Measurements from ENCODE around the gene MFSD6L.
A peak's percentile ranks its signal among the peaks of the same experiment; 100 is the strongest.

MFSD6L gene

DNA sequence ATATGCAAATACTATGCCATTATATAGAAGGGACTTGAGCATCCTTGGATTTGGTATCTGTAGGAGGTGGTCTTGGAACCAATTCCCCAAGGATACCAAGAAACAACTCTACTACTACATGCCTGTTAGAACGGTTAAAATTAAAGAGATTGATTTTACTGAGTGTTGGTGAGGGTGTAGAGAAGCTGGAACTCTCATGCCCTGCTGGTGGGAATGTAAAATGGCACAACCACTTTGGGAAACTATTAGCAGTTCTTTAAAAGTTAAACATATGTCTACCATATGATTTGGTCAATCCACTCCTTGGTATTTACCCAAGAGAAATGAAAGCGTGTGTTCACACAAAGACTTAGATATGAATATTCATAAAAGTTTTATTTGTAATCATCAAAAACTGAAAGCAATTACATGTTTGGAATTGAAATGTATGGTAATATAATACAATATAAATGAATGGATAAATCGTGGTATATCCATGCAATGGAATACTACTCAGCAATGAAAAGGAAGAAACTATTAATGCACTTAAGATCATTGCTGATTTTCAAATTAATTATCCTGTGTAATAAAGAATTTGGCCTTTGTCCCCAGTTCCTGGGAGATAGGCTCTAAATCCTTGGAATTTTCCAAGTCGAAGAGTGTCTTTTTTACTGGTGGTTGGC lies 7.8 kb downstream of the MFSD6L start:
- DNase-seq: no peak

DNA sequence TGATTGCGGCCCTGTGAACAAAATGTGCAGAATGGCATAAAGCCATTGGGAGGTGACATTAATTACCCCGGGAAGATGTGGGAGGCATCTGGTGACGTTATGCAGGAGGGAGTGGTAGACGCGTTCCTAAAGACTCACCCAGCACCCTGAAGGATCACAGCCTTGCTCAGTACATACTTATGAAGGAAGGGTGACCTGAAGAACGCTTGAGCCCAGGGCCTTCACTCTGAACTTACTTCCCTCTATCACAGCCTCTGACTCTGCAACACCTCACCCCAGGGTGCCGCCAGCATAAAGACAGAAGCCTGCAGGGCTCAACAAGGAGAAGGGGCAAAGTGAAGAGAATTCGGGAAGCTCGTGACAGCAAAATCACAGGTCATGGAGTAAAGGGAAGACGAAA lies 9.4 kb downstream of the MFSD6L start:
- DNase-seq: no peak

DNA sequence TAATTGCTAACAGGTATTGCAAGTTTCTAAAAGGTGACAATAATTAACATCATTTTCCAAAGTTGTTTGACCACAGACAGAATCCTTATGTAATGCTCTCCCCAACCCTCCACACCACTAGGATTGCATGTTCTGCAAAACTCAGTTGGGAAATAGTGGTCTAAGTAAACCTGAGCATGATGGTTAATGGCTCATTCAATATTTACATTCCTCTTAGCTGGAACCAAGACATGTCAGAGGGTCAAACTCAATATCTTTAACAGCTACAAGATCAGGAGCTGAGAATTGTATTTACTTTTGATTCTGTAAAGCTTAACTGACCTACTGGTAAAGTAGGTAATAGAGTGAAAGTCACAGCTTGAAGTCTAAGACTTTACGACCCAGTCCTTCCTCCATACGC lies 10.2 kb downstream of the MFSD6L start:
- no peak for DNase-seq

DNA sequence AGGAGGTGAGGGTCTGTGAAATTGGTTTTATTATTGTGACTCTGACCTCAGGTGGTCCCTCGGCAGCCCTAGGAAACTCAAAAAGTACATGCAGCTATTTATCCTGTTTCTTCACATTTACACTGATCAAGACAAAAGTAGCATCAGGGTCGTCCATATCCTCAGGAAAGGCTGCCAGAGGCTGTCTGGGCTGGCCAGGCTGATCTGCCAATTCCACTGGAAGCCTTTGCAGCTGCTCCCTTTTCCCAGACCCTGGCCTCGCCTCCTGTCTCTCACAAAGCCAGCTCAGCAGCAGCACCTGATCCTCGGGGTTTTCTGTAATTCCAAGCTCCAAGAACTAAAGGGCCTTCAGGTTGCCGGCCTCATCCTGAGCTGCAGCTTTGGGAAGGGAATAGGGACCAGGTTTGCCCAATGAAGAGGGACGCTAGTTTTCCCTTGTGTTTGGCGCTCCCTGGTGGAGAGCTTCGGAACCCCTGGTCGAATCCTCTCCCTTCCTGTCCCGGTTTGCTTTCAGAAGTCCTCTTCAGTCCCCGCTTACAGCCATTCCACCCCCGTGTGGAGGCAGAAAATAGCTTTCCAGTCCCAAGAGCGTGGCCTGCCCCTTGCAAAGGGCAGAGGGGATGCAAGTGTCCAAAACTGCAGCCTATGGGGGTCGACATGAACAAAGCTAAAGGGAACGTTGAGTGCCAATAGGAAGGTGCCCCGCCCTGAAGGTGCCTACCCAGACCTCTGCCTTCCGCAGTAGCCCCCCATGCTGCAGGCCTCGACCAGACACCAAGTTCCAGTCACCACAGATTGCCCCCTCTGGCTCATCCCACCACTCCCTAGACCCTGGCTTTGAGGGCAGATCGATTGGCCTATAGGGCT lies 13.4 kb downstream of the MFSD6L start:
- peak; percentile 57 for DNase-seq

DNA sequence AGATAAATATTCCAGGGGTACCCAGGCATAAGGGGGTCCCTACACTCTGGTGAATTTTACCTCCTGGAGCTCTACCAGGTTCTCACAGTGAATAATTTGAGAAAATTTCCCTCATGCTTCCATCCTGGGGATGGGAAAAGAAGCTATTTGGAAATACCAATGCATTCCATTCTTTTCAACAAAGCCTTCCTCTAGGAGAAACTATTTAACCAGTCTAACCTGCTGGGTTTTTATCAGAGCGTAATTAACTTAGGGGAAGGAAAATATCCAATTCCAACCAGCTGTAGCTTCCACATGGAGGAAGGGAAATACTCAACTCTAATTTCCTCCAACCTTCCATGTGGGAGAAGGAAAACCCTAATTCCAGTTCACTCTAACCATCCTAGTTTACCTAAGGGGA lies 17.0 kb downstream of the MFSD6L start:
- DNase-seq: no peak

DNA sequence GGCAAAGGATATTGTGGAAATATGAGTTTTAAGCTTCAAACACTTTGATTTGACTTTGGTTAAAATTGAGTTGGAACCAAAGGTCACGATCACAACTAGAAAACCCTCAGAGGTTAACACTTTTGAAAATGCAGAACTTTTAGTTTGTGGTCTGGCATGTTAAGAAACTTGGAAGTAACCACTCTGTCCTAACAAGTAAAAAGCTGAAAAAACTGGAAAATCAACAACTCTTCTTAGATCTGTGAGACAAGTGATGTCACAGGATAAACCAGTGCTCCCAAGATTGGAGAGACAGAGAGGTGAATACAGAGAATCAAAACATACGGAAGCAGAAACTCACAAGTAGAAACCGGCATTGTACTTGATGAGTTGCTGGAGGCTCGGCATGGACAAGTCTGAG lies 17.4 kb downstream of the MFSD6L start:
- DNase-seq: no peak

DNA sequence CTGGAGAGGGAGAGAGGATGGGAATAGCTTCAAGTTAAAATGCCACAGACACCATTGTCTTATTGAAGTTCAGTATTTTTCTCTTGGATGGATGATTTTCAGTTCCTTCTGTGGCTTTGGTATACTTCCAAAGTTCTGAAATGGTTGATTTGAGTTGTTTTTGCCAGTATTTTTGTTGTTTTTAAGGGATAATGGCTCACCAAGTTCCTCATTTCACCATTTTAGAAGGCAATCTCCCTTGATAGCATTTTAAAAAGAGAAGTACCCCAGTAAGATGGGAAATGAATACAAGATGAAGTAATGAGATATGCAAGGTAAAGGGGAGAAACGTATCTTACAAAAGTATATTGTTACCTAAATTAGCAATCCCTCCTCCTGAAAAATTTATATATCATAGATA lies 22.3 kb downstream of the MFSD6L start:
- no peak for DNase-seq

DNA sequence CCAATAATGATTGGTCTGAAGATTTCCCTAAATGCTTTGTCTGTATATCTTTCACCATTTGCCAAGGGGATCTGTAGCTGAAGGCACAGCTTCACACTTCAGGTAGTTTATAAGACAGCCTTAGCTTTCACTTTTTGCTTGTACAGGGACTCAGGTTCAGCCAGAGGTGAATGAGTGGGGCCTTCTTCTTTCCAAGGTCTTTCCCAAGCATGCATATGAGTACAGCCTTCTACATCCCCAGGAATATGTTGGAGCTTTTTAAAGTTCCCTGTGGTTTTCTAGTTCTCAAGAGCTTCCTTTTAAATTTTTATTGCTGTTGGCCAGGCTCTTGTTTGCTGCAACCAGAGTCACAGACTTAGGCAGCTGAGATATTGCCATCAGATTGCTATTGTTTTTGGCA lies 22.9 kb downstream of the MFSD6L start:
- no peak for DNase-seq

DNA sequence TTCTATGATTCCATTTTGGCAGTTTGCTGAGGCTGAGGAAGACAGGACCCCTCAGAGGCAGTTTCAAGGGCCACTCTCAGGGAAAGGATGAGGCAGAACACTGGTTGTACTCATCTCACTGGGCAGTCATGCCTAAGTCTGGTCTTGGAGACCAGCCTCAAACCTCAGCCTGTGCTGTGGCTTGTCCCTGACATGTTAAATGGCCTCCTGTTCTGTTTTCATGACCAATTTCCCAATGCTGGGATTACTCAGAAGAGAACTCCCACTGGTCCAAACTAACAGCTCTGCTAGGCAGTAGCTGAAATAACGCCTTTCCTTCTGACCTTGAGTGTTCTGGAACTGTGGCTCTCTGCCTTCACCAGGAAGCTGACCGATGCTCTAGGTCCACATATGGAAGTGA lies 32.4 kb downstream of the MFSD6L start:
- no peak for DNase-seq

DNA sequence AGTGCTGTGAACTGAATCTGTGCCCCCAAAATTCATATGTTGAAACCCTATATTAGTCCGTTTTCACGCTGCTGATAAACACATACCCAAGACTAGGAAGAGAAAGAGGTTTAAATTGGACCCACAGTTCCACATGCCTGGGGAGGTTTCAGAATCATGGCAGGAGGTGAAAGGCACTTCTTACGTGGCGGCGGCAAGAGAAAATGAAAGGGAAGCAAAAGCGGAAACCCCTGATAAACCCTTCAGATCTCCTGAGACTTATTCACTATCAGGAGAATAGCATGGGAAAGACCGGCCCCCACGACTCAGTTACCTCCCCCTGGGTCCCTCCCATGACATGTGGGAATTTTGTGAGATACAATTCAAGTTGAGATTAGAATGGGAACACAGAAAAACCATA lies 37.2 kb downstream of the MFSD6L start:
- DNase-seq: no peak

DNA sequence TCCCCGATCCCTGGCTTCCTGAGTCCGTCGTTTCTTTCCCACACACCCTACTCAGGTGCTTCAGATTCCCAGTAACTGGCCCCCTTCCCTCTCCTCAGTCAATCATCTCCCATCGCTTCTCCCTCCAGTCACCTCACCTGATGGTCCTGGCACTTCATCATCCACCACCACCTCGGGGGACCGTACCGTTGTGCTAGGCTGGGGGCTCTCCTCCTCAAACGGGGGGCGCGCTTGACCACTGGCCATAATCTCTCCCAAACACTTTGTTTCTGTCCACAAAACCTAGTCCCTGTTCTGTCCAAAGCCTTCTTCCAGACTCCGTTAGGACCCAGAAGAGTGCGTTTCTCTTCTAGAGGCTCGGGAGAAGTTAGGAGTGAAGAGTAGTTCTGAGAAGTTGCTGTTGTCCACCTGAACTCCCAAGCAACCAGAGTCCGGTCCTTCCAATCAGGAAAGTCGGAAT lies 41.0 kb downstream of the MFSD6L start, which contains the start of gene SPDYE4:
TSS of gene SPDYE4 (minus strand) at position 410 of the 460 bp plus-strand sequence. CDS start at position 246, 164 bp downstream.
- DNase-seq: no peak

DNA sequence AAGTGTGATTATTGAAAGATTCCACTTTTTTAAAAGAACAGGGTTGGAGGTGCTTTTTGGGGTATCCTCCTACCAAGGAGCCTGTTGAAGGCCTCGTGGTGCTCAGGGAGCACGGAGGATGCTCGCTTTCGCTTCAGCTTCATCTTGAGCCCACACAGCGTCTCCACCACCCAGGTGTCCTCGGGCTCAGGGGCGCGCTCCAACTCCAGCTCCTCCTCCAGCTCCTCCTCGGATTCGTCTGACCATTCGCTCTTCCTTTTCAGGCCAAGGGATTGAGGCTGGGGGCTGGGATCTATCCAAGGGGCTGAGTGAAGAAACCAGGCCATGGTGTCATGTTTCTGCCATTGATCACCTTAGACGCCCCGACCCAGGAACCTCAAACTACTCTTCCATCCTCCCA lies 42.0 kb downstream of the MFSD6L start:
- DNase-seq: no peak

DNA sequence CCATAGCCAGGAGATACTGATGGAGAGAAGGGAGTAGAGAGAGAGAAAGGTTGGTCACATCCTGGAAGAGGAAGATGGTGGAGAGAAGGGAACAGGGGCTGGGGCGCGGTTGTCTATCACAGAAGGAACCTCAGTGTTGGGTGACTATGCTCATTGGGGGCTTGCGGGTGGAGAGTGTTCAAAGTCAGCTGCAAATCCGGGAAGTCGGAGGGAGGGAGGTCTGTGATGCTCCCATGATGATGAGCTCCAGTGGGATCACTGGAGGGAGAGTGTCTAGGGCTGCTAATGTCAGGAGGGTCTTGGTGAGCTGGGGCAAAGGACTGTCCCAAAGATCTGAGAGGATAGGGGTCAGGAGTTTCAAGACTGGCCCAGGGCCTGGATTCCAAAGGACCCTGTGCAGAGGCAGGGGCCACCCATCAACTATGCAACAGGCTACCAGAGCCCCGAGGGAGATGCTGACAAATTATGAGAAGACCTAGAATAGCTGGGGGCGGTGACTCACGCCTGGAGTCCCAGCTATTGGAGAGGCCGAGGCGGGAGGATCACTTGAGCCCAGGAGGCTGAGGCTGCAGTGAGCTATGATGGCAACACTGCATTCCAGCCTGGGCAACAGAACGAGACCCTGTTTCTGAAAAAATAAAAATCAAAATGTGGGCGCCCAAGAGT lies 43.4 kb downstream of the MFSD6L start:
- no peak for DNase-seq

DNA sequence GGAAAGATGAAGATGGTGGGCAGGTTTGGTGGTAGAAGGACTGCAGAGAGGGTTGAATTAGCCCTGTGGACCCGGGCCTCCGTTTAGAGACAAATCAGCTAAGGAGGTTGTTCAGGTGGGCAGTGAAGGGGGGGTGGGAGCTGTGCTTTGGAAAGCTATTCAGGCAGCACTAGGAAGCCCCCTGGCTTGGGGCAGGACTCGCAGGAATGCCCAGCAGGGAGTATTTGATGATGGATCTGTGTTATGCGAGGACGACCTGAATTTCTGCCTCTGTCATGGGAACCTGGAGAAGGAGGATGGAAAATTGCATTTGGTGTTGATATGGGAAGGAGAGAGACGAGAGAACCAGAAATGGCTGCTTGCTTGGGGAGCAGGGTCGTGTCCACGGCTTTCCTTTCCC lies 44.3 kb downstream of the MFSD6L start:
- no peak for DNase-seq

DNA sequence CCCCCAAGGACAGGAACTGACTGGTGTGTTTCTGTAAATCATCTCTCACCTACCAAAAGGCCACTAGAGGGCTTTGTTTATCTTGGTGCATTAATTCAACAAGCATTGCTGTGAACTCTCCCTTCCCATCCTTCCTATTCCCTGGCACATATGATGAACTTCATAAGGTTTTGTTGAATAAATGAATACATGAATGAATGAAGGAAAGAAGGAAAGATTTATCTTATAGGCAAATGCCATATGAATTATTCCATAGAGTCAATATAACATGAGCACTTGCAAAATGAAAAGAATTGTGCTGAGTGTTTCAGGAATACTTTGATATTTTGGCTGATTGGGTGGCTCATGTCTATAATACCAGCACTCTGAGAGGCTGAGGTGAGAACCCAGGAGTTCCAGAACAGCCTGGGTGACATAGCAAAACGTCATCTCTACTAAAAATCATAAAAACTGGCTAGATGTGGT lies 45.2 kb downstream of the MFSD6L start:
- peak; percentile 15 for DNase-seq

DNA sequence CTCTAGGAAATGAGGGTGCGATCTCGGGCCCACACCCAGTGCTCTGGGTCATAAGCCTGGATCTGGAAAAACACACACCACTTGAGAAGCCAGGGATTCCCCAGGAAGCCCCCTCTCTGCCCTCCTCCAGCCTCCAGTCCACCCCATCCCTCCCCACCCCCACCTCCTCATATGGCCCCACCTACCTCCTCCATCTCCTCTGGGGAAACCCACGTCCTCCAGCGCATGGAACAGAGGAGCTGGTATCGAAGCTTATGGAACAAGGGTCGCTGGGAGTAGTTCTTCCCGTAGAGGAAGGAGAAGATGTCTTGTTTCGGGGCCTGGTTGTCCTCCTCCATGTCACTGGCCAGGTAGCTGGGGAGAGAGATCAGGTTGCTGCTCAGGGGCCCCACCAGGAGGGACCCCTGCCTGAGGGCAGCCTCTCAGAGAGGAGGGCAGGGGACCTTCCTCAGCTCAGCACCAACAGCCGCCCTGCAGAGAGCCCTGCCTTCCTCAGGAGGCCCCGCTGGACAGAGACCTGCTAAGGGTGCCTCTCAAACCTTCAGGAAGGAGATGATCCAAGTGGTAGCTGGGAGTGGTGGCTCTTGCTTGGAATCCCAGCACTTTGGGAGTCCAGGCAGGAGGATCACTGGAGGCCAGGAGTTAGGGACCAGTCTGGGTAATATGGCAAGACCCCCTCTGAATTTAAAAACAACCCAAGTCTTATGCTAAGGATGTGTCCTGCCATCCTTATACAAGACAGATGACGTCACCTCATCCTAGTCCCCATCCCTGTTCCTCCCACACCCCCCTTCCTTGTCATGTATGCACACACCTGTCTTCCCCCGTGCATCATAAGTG lies 45.8 kb downstream of the MFSD6L start:
- no peak for DNase-seq

DNA sequence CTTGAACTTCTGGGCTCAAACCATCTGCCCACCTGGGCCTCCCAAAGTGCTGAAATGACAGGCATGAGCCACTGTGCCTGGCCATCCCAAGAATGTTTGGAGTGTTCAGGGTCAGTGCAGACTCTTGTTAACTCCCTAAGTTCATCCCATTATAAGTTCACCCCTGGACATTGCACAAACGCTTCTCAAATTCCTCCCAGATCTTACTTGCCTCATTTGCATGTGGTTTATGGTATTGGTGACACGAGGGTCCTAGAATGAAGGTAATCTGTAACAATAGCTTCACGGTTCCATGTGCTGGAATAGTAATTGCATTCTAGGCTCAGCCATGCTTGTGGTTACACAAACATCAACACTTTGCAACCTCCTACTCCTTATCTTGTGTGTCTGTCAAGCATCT lies 49.5 kb downstream of the MFSD6L start:
- DNase-seq: no peak

DNA sequence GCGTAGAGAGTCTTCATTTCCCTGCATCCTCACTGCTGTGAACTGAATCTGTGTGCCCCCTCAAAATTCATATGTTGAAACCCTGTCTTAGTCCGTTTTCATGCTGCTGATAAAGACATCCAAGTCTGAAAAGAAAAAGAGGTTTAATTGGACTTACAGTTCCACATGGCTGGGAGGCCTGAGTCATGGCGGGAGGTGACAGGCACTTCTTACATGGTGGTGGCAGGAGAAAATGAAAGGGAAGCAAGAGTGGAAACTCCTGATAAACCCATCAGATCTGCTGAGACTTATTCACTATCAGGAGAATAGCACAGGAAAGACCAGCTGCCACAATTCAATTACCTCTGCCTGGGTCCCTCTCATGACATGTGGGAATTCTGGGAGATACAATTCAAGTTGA lies 51.4 kb downstream of the MFSD6L start:
- no peak for DNase-seq
